HepG2 (cell line): Measurements from ENCODE around the gene VAMP5. TPM values are rescaled to one million over a fixed set of nuclear protein-coding genes. Genes with fewer than 3 reads are reported as not detected.
A peak's percentile ranks its signal among the peaks of the same experiment; 100 is the strongest.

Experiments
- ARNT2 ChIP-seq: sonication (generic); formaldehyde crosslinking; IDR thresholded peaks from 2 replicates; pipeline ENCODE4 v1.8.0; 2022; ENCODE audit warnings: mild to moderate bottlenecking, low read depth, missing genetic modification reagents, moderate library complexity
- HDAC1 ChIP-seq: sonication (generic); formaldehyde crosslinking; IDR thresholded peaks from 2 replicates; pipeline ENCODE4 v1.5.1; 2020; ENCODE audit warnings: mild to moderate bottlenecking, missing genetic modification reagents
- HNF4A ChIP-seq: sonication (generic); formaldehyde crosslinking; IDR thresholded peaks from 2 replicates; pipeline ENCODE4 v1.4.0; 2020; ENCODE audit warnings: missing genetic modification reagents
- LCORL ChIP-seq, 2 experiments: fragments of 450-650 bp in 1 of 2; sonication (generic) in 1 of 2; formaldehyde crosslinking in 1 of 2; IDR thresholded peaks; 2 replicates each; pipeline versions ENCODE4 v1.5.0 to v1.6.1; 2017 to 2020; ENCODE audit warnings: antibody characterized with exemption in 1 of 2, missing genetic modification reagents in 1 of 2
- NFKB2 ChIP-seq: sonication (generic); formaldehyde crosslinking; IDR thresholded peaks from 2 replicates; pipeline ENCODE4 v1.4.0; 2020; ENCODE audit warnings: missing genetic modification reagents, borderline replicate concordance
- NRL ChIP-seq: sonication (generic); formaldehyde crosslinking; IDR thresholded peaks from 2 replicates; pipeline ENCODE4 v1.5.0; 2020; ENCODE audit warnings: missing genetic modification reagents, mild to moderate bottlenecking, moderate library complexity, borderline replicate concordance
- PAF1 ChIP-seq: IDR thresholded peaks from 2 replicates; pipeline ENCODE4 v1.6.1; 2016; ENCODE audit warnings: missing genetic modification reagents, missing compliant biosample characterization
- RFXANK ChIP-seq: IDR thresholded peaks from 2 replicates; pipeline ENCODE4 v1.6.1; 2016
- SIN3B ChIP-seq: fragments of 150-350 bp; IDR thresholded peaks from 2 replicates; pipeline ENCODE4 v1.6.1; 2014; ENCODE audit warnings: low read length
- TFE3 ChIP-seq: IDR thresholded peaks from 2 replicates; pipeline ENCODE4 v1.6.1; 2016
- ZBTB39 ChIP-seq: sonication (generic); formaldehyde crosslinking; IDR thresholded peaks from 2 replicates; pipeline ENCODE4 v1.5.0; 2020; ENCODE audit warnings: missing genetic modification reagents
- ZNF264 ChIP-seq: sonication (generic); formaldehyde crosslinking; IDR thresholded peaks from 2 replicates; pipeline ENCODE4 v1.4.0; 2020; ENCODE audit warnings: missing genetic modification reagents
- ZNF549 ChIP-seq: sonication (generic); formaldehyde crosslinking; IDR thresholded peaks from 2 replicates; pipeline ENCODE4 v1.5.0; 2020; ENCODE audit warnings: missing genetic modification reagents
- ZNF616 ChIP-seq: sonication (generic); formaldehyde crosslinking; IDR thresholded peaks from 2 replicates; pipeline ENCODE4 v1.5.0; 2020; ENCODE audit warnings: low read depth, mild to moderate bottlenecking, missing genetic modification reagents
- ZNF766 ChIP-seq: sonication (generic); formaldehyde crosslinking; IDR thresholded peaks from 2 replicates; pipeline ENCODE4 v1.5.0; 2020; ENCODE audit warnings: missing genetic modification reagents, borderline replicate concordance
- ZNF781 ChIP-seq: sonication (generic); formaldehyde crosslinking; IDR thresholded peaks from 2 replicates; pipeline ENCODE4 v1.5.1; 2020; ENCODE audit warnings: borderline replicate concordance, mild to moderate bottlenecking, missing genetic modification reagents; ENCODE audit errors: not compliant biosample characterization
- polyA plus RNA-seq, 8 experiments: library from polyadenylated mRNA; depleted of rRNA in 3 of 8; stranded (reverse) in 7 of 8; unstranded in 1 of 8; fragments of >200 nt; fragmentation: Illumina TruSeq in 4 of 8; extraction: Trizol in 4 of 8; gene quantifications; 2 replicates each; pipeline versions ENCODE4 v1.2.1 to v1.2.3, GENCODE V29; 2011 to 2016; ENCODE audit warnings: low read depth in 4 of 8, missing spikeins in 1 of 8, mixed read lengths in 1 of 8; ENCODE audit not compliant: insufficient read depth in 1 of 8
- total RNA-seq, 5 experiments: library from RNA; depleted of rRNA; stranded (reverse); fragments of >200 nt; fragmentation: Illumina TruSeq; extraction: Trizol; gene quantifications; 2 replicates each; pipeline ENCODE4 v1.2.3, GENCODE V29; 2016; ENCODE audit warnings: low read depth in 1 of 5
- TF ChIP-seq, protein P1 (sequence below): sonication (generic); formaldehyde crosslinking; IDR thresholded peaks from 2 replicates; pipeline ENCODE4 v1.4.0; 2020; ENCODE audit warnings: missing genetic modification reagents
- TF ChIP-seq, protein P2 (sequence below): sonication (generic); formaldehyde crosslinking; IDR thresholded peaks from 2 replicates; pipeline ENCODE4 v1.5.1; 2020; ENCODE audit warnings: missing genetic modification reagents, mild to moderate bottlenecking, borderline replicate concordance
- TF ChIP-seq, protein P3 (sequence below): IDR thresholded peaks from 2 replicates; pipeline ENCODE4 v1.6.1; 2016; ENCODE audit warnings: mild to moderate bottlenecking, missing biosample characterization, missing genetic modification reagents
- TF ChIP-seq, protein P4 (sequence below): sonication (generic); formaldehyde crosslinking; IDR thresholded peaks from 2 replicates; pipeline ENCODE4 v1.8.0; 2022; ENCODE audit warnings: mild to moderate bottlenecking, missing genetic modification reagents

VAMP5 gene
- total and polyA plus RNA-seq, 2 of the 13 experiments (the other 11 are each of a cell fraction or from before 2014, with no cell fraction given) = 7.2 to 56.7 TPM

DNA sequence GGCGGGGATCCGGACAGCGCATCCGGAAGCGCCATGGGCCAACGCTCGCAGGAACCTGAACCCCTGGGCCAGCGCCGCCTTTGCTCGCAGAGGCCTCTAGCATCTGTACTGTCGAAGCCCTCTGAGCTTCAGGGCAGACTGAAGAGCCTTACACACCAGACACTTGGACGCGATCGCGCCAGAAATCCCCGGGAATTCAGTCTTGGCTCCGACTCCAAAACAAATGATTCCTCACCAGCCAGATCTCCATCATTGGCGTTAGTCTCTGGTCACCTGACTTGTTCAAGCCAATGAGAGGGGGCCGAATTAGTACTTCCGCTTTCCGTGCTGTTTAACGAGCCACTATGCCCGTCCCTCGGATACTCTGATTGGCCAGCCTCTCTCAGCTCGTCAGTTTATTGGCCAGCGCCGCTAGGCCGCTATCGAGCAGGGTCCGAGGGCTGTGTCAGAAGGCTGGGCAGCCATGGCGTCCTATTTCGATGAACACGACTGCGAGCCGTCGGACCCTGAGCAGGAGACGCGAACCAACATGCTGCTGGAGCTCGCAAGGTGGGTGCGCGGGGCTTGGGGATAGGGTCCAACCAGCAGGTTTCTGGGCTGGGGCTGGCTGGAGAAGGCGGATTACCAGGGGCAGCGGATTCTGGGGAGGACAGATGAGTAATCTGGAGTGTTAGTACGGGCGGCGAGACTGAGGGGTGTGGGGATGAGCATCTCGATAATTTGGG is 11.2 kb downstream of the VAMP5 start, which contains the start of gene RNF181 (continued):
- TF ChIP-seq ZNF766 (CRISPR knock-in tag) (peak; percentile 42; the same call in 1 of the 2 replicates), ZNF549 (no peak), TFE3 (CRISPR knock-in tag) (peak; percentile 63; the same call in 1 of the 2 replicates), SIN3B (peak; percentile 33), ZNF781 (CRISPR knock-in tag) (peak; percentile 91), ZNF616 (CRISPR knock-in tag) (no peak; the same call in 1 of the 2 replicates), ZBTB39 (0 out of 2 replicates have a peak, but pooled peaks have one; percentile 45), LCORL (IDR thresholded peaks at IDR 0.05) (no peak), LCORL (CRISPR knock-in tag; IDR thresholded peaks at IDR 0.05) (peak; percentile 71), HNF4A (CRISPR knock-in tag) (peak; percentile 34; the same call in 1 of the 2 replicates), NRL (CRISPR knock-in tag) (peak; percentile 95), ARNT2 (CRISPR knock-in tag) (peak; percentile 57; the same call in 1 of the 2 replicates), NFKB2 (CRISPR knock-in tag) (peak; percentile 94), ZNF264 (CRISPR knock-in tag) (peak; percentile 50; the same call in 1 of the 2 replicates), HDAC1 (CRISPR knock-in tag) (peak; percentile 83), RFXANK (no peak; the same call in 1 of the 2 replicates), PAF1 (CRISPR knock-in tag) (no peak)
- TF ChIP-seq, protein P1, sequence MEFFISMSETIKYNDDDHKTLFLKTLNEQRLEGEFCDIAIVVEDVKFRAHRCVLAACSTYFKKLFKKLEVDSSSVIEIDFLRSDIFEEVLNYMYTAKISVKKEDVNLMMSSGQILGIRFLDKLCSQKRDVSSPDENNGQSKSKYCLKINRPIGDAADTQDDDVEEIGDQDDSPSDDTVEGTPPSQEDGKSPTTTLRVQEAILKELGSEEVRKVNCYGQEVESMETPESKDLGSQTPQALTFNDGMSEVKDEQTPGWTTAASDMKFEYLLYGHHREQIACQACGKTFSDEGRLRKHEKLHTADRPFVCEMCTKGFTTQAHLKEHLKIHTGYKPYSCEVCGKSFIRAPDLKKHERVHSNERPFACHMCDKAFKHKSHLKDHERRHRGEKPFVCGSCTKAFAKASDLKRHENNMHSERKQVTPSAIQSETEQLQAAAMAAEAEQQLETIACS = no peak
- TF ChIP-seq, protein P2, sequence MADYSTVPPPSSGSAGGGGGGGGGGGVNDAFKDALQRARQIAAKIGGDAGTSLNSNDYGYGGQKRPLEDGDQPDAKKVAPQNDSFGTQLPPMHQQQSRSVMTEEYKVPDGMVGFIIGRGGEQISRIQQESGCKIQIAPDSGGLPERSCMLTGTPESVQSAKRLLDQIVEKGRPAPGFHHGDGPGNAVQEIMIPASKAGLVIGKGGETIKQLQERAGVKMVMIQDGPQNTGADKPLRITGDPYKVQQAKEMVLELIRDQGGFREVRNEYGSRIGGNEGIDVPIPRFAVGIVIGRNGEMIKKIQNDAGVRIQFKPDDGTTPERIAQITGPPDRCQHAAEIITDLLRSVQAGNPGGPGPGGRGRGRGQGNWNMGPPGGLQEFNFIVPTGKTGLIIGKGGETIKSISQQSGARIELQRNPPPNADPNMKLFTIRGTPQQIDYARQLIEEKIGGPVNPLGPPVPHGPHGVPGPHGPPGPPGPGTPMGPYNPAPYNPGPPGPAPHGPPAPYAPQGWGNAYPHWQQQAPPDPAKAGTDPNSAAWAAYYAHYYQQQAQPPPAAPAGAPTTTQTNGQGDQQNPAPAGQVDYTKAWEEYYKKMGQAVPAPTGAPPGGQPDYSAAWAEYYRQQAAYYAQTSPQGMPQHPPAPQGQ (CRISPR knock-in tag) = no peak
- TF ChIP-seq, protein P3, sequence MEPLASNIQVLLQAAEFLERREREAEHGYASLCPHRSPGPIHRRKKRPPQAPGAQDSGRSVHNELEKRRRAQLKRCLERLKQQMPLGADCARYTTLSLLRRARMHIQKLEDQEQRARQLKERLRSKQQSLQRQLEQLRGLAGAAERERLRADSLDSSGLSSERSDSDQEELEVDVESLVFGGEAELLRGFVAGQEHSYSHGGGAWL (CRISPR knock-in tag) = 0 out of 2 replicates have a peak, but pooled peaks have one; percentile 36
- TF ChIP-seq, protein P4, sequence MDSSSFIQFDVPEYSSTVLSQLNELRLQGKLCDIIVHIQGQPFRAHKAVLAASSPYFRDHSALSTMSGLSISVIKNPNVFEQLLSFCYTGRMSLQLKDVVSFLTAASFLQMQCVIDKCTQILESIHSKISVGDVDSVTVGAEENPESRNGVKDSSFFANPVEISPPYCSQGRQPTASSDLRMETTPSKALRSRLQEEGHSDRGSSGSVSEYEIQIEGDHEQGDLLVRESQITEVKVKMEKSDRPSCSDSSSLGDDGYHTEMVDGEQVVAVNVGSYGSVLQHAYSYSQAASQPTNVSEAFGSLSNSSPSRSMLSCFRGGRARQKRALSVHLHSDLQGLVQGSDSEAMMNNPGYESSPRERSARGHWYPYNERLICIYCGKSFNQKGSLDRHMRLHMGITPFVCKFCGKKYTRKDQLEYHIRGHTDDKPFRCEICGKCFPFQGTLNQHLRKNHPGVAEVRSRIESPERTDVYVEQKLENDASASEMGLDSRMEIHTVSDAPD (CRISPR knock-in tag) = no peak
